RCC 7860 (cell line): ENCODE measurements around the gene KIF13A.
"Not testable (repeated sequence)": the region's sequence is repeated elsewhere in the genome, so short reads cannot be mapped to it uniquely, and the experiment has no call there.

Experiments used
- DNase-seq: peaks from one replicate; pipeline ENCODE4 v3.0.0-alpha.2; 2015; ENCODE audit warnings: low spot score
- FAIRE-seq: peaks from 2 replicates; lab custom pipeline; 2012; peaks lifted over from hg19 to GRCh38; lab: Jason Lieb, UNC

The KIF13A gene

GRCh38 chr6:17817763-17818162, 169.7 kb downstream of the KIF13A start:
- FAIRE-seq: peak; percentile 57
- peak; percentile 53 for DNase-seq

DNA sequence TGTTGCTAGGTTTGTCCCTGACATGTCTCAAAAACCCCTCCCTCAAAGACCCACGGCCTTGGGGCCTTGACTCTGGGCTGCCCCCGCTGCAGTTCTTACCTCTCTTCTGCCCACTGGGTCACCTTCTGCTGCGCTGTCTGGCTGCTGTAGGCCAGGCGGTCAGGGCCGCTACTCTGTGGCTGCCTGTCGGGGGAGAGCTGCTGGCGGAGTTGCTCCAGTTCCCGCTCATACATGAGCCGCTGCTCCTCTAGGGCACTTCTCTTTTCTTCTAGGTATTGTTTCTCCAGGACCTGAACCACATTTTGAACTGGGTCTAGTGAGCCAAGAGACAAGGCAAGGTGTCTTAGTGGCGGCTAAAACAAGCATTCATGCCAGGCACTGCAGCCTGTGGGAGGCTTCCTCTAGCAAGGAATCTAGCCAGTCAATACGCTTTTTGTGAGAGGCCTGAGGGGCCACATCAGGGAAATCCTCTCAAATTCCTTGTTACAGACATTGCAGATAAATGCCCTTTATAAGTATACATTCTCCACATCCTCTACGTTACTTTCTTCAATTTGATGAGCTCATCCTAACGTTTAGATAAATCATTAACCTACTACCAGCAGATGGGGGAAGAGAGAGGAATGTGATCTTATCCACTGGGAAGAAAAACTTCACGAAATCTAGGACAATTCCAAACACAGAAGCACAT, 170.4 kb downstream of the KIF13A start:
- peak; percentile 93 for FAIRE-seq
- DNase-seq: peak; percentile 88

DNA sequence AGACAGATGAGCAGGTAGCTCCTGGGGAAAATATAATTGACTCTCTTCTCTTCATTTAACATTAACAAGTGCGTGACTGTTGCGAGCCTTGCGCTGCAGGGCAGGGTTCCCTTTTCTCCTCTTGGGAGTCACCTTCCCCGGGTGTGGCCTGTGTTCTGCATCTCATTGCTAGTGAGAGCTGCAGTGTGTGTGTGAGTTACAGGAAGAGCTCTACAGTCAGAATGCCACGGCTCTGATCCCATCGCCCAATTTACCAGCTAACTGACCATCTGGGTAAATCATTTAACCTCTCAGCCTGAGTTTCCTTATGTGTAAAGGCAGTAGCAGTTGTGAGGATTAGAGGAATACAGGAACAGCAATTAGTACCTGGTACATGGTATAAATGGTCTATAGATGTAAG, 173.9 kb downstream of the KIF13A start:
- FAIRE-seq (peak; percentile 51), DNase-seq (peak; percentile 28)

DNA sequence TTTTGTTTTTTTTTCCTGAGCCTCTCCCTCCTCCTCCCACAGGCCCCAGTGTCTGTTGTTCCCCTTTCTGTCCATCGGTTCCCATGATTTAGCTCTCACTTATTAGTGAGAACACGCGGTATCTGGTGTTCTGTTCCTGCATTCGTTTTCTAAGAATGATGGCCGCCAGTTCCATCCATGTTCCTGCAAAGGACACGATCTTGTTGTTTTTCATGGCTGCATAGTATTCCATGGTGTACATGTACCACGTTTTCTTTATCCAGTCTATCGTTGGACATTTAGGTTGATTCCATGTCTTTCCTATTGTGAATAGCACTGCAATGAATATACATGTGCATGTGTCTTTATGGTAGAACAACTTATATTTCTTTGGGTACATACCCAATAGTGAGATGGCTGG, 175.1 kb downstream of the KIF13A start:
- no peak for DNase-seq
- FAIRE-seq: no peak

DNA sequence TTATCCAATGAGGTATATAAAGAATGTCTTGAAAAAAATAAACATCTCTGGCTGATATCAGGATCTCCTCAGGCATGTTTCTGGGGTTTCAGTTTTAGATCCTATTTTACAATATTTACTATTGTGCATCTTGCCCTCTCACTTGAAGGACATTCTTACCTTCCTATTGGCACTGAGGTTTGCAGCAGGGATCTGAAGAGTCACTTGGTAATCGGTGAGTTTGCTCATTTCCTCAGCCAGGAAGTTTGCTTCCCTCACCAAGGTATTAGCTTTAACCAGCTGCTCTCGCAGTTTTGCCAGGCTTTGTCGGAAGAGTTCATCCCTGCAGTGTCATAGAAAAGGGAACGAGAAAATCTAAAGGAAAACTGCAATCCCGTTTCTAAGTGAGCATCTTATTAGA, 178.8 kb downstream of the KIF13A start:
- FAIRE-seq (no peak), DNase-seq (no peak)

GRCh38 chr6:17807431-17807830, 180.0 kb downstream of the KIF13A start:
- FAIRE-seq, DNase-seq: not testable (repeated sequence)

DNA sequence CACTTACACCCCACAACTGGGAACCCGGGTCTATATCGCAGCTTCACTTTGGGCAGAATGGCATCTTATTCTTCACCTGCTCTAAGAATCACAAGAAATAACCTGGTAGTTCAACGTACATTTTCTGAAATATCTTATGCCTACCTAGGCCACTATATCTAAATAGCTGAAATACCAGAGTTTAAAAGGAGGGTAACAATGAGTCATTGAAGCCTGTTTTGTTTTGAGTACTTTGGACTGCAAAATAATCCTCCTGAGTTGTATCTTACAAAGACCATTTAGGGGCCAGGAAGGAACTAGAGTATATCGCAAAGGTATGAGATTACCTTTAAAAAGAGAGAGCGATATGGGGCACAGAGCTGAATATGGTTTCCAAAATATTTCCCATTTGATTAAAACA, 184.0 kb downstream of the KIF13A start:
- DNase-seq (no peak), FAIRE-seq (no peak)

DNA sequence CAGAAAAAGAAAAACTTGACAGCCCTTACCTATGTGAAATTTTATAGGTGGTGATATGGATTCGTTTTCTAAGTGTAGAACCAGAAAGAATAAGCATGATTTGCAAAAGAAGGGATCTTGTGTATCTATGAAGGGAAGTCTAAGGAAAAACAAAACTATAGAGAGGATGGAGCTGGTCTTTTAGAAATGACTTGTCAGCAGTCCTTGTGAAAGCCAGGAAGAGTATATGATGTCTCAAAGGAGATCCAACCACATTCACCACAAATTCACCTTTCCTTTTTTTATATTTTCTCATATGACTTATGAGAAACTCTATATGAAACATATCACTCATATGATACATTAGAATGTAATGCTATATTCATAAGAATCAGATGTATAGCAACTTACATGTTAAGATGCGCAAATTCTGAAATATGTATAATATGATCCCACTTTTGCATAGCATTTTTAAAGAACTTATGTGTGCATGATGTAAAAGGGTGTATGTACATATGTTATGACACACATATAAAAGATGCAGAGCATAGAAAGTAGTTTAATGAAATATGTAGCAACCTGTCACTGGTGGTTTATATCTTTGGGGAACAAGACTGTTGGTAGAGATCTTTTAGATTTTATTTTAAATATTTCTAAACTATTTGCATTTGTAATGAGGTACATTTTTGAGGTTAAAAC, 188.8 kb downstream of the KIF13A start:
- no peak for FAIRE-seq
- DNase-seq: no peak

DNA sequence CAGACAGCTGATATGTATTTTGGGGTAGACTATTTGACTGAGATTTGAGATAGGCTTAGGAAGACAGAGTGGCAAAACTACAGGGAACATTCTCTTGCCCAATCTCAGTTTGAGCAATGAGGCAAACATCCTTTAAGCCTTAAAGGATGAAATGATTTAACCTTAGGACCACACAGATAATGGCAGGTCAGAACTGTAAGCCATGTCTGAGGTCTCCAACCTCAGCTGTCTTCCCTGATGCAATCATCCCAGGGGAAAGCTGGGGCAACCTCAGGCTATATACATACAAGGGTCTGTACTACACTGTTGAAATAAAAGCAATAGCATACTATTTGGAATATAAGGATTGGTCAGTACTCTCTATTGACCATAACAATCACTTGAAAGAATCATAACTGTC, 196.9 kb downstream of the KIF13A start:
- FAIRE-seq (no peak), DNase-seq (no peak)

- FAIRE-seq (no peak), DNase-seq (no peak)
Measured at GRCh38 chr6:17785094-17785787, 202.2 kb downstream of the KIF13A start.

DNA sequence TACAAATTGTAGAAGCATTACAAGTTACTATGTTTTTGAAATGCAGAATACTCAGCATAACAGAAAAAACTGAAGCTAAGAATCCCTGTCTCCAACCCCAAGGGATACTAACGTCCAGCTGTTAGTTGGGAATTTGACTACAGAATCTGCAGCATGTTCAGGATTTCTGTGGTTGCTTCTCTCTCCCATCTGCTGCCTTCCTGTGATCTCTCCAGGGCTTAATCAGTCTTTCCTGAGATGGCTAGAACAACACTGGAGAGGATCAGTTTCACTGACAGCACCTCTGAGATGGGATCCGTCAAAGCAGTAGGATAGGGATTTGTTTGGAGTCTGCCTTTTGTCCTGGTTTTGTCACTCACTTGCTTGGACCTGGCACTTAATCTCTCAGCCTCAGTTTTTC, 207.4 kb downstream of the KIF13A start:
- no peak for DNase-seq
- no peak for FAIRE-seq

GRCh38 chr6:17771609-17772008, 215.8 kb downstream of the KIF13A start:
- no peak for FAIRE-seq
- DNase-seq: no peak

DNA sequence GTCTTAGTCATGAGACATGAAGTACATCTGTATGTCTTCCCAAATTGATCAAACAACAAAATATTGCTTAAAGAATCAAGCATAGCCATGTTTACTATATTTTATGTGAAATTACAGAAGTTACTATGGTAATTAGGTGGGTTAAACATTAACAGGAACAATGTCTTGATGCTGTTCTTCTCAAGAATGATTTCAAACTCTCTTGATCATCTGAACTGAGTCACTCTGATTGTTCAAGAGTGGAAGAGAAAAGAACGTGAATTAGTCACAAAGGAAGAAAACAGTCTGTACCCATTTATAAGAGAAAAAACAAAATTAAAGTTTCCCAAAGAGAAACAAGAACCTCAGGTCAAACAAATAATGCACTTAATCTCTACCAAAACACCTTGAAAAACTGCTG, 218.6 kb downstream of the KIF13A start:
- no peak for DNase-seq
- FAIRE-seq: no peak

DNA sequence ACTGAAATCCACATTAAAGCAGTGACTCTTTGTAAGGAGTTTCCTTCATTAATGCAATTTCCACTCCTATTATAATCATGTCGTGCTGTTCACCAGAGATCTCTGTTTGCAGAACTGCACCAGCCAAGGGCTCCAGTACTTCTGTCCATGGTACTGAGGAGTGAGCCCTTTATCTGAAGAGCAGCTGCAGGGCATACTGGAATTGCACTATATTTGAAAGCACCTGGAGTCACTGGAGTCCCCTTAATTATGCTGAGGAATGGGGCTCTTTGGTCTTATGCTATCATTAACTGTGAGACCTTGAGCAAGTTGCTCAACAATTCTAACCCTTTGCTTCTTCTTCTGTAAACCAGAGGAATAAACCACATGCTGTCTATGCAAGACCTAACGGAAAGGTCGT, 219.0 kb downstream of the KIF13A start:
- DNase-seq: no peak
- no peak for FAIRE-seq

DNA sequence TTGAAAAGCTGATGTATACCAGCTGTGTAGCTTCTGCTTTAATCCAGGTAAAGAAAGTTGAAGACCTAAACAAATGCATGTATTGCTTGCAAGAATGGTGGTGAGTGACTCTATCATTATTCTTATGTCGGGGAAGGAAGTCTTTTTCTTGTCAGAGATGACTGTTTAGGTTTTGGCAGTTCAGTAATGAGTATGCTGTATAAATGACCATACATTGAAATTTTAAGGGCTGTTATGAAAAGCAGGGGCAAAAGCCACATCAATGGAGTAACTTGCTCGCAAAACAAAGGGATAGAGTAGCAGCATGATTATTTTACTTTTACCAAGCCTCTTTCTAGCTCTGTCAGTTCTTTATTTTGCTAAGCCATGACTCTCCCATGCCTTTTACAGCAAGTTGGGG, 224.8 kb downstream of the KIF13A start:
- FAIRE-seq (no peak), DNase-seq (no peak)

DNA sequence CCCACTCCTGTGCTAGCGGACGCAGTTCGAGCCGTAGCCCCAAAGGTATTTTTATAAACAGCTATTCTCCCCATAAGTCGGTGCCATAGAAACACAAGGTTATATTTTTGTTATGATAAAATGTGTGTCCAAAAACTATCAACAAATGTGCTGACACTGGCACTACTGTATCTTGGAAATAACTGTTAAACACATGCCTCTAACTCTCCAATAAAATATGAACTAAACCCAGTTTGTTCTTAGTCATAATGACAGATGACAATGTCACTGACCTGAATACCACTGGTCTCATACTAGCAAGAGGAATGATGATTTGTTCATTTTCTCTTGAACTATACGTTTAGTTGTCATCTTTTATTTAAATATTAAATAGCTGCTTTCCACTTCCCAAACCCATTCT, 229.3 kb downstream of the KIF13A start:
- no peak for FAIRE-seq
- DNase-seq: no peak

DNA sequence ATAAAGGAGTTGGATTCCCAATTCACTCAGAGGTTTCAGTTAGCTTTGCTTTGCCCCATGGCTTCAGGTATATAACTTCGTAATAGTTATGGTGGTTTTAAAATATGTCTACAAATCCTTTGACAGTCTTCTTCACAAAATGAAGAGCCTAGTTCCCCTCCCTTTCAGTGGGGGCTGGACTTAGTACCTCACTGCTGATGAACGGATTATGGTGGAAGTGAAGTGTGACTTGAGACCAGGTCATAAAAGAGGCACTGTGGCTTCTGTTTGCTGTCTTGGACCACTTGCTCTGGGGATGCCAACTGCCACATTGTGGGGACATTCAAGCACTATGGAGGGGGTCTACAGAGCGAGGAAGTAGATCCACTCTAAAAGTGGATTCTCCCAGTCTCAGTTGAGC, 233.2 kb downstream of the KIF13A start:
- no peak for DNase-seq
- FAIRE-seq: no peak

DNA sequence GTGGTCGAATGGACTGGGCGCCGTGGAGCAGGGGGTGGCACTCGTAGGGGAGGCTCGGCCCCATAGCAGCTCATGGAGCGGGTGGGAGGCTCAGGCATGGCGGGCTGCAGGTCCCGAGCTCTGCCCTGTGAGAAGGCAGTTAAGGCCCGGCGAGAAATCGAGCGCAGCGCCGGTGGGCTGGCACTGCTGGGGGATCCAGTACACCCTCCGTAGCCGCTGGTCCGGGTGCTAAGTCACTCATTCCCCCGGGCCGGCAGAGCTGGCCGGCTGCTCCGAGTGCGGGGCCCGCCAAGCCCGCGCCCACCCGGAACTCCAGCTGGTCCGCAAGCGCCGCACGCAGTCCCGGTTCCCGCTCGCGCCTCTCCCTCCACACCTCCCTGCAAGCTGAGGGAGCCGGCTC, 242.1 kb downstream of the KIF13A start:
- FAIRE-seq, DNase-seq: not testable (repeated sequence)

- DNase-seq, FAIRE-seq: not testable (repeated sequence)
Measured at GRCh38 chr6:17744757-17745308, 242.6 kb downstream of the KIF13A start.

GRCh38 chr6:17744019-17744756, 243.2 kb downstream of the KIF13A start:
- no peak for DNase-seq
- no peak for FAIRE-seq

GRCh38 chr6:17741507-17741906, 245.9 kb downstream of the KIF13A start:
- no peak for DNase-seq
- no peak for FAIRE-seq
